ENCODE data around the gene SH2D3A.
"Not testable (repeated sequence)": the region's sequence is repeated elsewhere in the genome, so short reads cannot be mapped to it uniquely, and the experiment has no call there.

The SH2D3A gene

DNA sequence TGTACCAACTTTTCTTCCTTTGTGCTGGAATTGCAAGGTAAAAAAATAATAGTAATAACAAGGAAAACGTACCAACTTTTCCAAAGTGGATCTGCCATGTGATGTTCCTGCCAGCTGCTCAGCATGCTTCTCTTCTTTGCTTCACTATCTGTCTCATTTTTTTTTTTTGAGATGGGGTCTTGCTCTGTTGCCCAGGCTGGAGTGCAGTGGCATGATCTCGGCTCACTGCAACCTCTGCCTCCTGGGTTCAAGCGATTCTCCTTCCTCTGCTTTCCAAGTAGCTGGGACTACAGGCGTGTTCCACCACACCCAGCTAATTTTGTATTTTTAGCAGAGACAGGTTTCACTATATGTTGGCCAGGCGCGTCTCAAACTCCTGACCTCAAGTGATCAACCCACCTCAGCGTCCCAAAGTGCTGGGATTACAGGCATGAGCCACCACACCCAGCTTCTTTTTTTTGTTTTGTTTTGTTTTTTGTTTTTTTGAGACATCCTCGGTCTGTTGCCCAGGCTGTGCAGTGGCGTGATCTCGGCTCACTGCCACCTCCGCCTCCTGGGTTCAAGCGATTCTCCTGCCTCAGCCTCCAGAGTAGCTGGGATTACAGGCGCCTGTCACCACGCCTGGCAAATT lies 33.0 kb upstream of the SH2D3A start:
- H3K27me3 Mint-ChIP-seq; H3K9me3 Mint-ChIP-seq; ATAC-seq (replicated peaks); DNase-seq: not testable (repeated sequence)
- Mint-ChIP-seq H3K27ac (peak overlapping the region; percentile 78 to 96), H3K4me1 (ENCODE audit: low read depth in 2 of 2) (peaks cover 55 to 69% of the 10 kb centered on the region in 2 donors), H3K4me3 (peak overlapping the region; percentile 88 to 89), H3K36me3 (ENCODE audit: insufficient read depth) (peaks cover 29% of the 10 kb centered on the region)

DNA sequence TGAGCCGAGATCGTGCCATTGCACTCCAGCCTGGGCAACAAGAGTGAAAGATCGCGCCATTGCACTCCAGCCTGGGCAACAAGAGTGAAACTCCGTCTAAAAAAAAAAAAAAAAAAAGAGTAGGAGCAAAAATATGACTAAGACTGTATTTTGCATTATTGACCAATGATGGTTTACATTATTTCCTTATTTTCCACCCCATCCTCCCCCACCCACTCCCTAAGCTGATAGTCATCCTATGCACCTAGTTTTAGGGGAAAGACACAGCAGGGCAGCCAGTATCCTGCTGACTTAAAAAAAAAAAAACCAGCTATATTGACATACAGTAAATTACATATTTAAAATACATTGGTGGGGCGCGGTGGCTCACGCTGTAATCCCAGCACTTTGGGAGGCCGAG lies 30.4 kb upstream of the SH2D3A start:
- H3K4me1 Mint-ChIP-seq (ENCODE audit: low read depth in 2 of 2), result peaks cover 56 to 73% of the 10 kb centered on the region in 2 donors
- H3K27ac Mint-ChIP-seq, result peak overlapping the region; percentile 54 to 75
- ATAC-seq (replicated peaks) (no peak), DNase-seq (no peak)
- H3K36me3 Mint-ChIP-seq (ENCODE audit: insufficient read depth), result peaks cover 28% of the 10 kb centered on the region
- no peaks in the 10 kb centered on the region for H3K27me3 Mint-ChIP-seq
- no peak overlapping the region for H3K4me3 Mint-ChIP-seq
- H3K9me3 Mint-ChIP-seq, result no peaks in the 10 kb centered on the region

DNA sequence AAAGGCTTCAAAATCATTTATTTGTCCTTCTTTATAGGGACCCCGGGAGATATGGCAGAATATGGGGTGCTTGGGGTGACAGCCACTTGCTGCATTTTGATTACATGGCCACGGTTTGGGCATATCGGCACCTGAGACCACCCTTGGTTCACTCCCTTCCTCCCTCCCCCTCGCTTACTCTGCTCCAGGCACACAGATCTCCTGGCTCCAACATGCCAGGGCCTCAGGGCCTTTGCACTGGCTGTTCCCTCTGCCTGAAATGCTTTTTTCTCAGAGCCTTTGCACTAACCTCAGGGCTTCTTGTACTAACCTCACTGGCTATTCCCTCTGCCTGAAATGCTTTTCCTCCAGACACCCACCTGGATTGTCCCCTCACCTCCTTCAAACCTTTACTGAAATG lies 29.0 kb upstream of the SH2D3A start:
- Mint-ChIP-seq H3K36me3 (ENCODE audit: insufficient read depth) (peaks cover 25% of the 10 kb centered on the region), H3K4me3 (no peak overlapping the region), H3K27ac (peak overlapping the region; percentile 1 to 54)

DNA sequence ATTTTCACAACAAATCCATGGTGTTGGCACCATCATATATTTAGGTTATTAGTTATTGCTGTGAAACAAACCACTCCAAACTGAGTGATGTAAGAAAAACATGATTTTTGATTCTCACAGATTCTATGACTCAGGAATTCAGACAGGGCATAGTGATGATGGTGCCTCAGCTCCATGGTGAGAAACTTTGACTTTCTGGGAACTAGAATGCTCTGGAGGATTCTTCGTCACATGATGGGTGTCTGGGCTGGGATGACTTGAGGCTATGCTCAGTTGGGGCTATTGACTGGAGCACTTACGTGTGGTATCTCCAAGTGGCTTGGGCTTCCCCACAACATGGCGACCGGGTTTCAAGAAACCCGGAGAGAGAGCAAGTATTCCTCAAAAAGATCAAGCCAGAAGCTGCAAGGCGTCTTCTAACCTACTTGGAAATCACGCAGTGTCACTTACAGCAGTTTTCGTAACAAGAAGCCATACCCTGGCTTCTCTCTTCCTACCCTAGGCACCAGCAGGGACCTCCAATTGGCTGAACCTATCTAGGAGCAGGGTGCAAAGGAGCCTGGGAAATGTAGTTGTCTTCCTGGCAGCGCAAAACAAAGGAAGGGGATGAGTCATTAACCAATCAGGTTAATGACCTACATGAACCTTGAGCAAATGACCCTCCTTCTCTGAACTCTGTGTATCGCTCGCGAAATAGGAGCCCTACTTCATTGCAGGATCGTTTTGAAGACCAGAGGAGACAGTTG lies 27.6 kb upstream of the SH2D3A start:
- peaks cover 25% of the 10 kb centered on the region for H3K36me3 Mint-ChIP-seq (ENCODE audit: insufficient read depth)
- ATAC-seq (replicated peaks), result no peak

More for the DNA sequence above, 29.0 kb upstream of the SH2D3A start:
- DNase-seq (no peak), ATAC-seq (replicated peaks) (no peak)
- Mint-ChIP-seq H3K4me1 (ENCODE audit: low read depth in 2 of 2) (peaks cover 60 to 74% of the 10 kb centered on the region in 2 donors), H3K9me3 (no peaks in the 10 kb centered on the region), H3K27me3 (no peaks in the 10 kb centered on the region)

DNA sequence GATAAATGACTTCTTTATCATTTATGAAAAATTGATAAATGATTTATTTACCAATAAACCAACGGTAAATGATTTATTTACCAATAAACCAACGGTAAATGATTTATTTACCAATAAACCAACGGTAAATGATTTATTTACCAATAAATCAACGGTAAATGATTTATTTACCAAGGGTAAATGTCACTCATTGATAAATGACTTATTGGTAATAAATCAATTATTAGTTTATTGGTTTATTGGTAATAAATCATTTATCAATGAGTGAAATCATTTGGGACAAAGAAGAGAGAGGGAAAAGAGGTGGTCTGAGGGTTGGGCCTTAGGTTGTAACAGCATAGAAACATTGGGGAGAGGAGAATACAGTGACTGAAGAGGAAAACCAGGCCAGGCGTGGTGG lies 26.7 kb upstream of the SH2D3A start:
- Mint-ChIP-seq H3K9me3 (no peaks in the 10 kb centered on the region), H3K4me1 (ENCODE audit: low read depth in 2 of 2) (peaks cover 51 to 59% of the 10 kb centered on the region in 2 donors), H3K27me3 (no peaks in the 10 kb centered on the region), H3K36me3 (ENCODE audit: insufficient read depth) (peaks cover 20% of the 10 kb centered on the region), H3K27ac (peak overlapping the region; percentile 61 to 67), H3K4me3 (no peak overlapping the region)
- ATAC-seq (replicated peaks) (no peak), DNase-seq (no peak)

More for the DNA sequence above, 27.6 kb upstream of the SH2D3A start:
- no peaks in the 10 kb centered on the region for H3K9me3 Mint-ChIP-seq
- H3K4me1 Mint-ChIP-seq (ENCODE audit: low read depth in 2 of 2), result peaks cover 57 to 67% of the 10 kb centered on the region in 2 donors
- H3K27me3 Mint-ChIP-seq, result no peaks in the 10 kb centered on the region
- no peak for DNase-seq
- peak overlapping the region; percentile 61 to 67 for H3K27ac Mint-ChIP-seq
- H3K4me3 Mint-ChIP-seq, result no peak overlapping the region

DNA sequence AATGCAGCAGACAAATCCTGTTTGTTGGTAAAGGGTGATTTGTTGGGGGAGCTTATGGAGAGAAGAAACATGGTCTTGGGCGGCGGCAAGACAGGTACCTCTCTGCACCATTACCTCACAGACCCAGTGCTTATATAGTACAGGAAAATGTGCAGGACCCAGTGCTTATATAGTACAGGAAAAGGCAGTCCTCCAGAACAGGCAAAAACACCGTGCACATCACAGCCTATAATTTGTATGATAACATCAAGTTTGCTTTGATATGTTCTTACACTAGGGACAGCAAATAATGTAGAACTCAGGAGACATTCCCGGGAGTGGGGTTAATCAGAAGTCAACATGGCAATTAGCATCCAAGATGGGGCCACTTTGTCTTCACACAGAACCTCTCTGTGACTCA lies 26.2 kb upstream of the SH2D3A start:
- Mint-ChIP-seq H3K9me3 (no peaks in the 10 kb centered on the region), H3K27ac (peak overlapping the region in 1 of 2 donors; percentile 54), H3K4me1 (ENCODE audit: low read depth in 2 of 2) (peaks cover 51 to 60% of the 10 kb centered on the region in 2 donors), H3K36me3 (ENCODE audit: insufficient read depth) (peaks cover 20% of the 10 kb centered on the region), H3K4me3 (no peak overlapping the region), H3K27me3 (no peaks in the 10 kb centered on the region)
- ATAC-seq (replicated peaks) (no peak), DNase-seq (no peak)

DNA sequence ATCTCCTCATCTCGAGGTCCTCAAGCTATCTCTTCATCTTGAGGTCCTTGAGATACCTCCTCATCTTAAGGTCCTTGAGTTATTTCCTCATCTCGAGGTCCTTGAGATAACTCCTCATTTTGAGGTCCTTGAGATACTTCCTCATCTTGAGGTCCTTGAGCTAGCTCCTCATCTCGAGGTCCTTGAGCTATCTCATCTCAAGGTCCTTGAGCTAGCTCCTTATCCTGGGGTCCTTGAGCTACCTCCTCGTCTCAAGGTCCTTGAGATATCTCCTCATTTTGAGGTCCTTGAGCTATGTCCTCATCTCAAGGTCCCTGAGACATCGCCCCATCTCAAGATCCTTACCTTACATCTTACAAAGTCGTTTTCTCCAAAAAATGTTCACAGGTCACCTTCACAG lies 24.0 kb upstream of the SH2D3A start:
- peaks cover 20% of the 10 kb centered on the region for H3K36me3 Mint-ChIP-seq (ENCODE audit: insufficient read depth)
- H3K27me3 Mint-ChIP-seq, result no peaks in the 10 kb centered on the region
- no peak overlapping the region for H3K4me3 Mint-ChIP-seq
- H3K4me1 Mint-ChIP-seq (ENCODE audit: low read depth in 2 of 2), result peaks cover 45 to 55% of the 10 kb centered on the region in 2 donors
- ATAC-seq (replicated peaks) (no peak), DNase-seq (no peak)
- H3K9me3 Mint-ChIP-seq, result no peaks in the 10 kb centered on the region
- peak overlapping the region; percentile 54 to 75 for H3K27ac Mint-ChIP-seq

DNA sequence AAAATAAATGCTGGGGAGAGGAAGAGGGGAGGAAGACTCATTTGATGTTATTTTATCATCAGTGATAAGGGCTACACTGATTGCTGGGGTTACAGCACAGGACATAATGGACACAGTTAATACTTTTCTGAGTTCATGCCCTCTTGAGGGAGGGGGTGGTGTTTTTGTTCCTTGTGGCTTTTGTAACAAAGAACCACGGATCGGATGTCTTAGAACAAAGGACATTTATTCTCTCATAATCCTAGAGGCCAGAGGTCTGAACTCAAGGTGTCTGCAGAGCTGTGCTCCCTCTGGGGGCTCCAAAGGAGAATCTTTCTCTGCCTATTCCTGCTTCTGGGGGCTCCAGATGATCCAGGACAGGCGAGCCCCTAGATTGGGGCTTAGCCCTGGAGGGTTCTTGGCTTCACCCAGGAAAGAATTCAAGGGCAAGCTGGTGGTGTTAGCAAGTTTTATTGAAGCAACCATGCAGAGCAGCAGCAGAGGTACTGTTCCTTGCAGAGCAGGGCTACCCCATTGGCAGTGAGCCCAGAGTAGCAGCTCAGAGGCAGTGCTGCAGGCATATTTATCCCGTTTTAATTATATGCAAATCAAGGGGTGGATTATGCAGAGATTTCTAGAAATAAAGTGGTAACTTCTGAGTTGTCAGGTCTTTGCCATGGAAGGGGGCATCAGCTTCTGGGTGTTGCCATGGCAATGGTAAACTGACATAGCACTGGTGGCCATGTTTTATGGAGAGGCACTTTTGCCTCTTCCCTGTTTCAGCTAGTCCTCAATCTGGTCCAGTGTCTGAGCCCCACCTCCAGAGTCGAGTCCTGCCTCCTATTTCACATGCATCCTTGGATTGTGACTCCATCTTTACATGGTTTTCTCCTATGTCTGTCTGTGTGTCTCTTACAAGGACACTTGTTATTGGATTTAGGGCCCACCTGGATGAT lies 23.2 kb upstream of the SH2D3A start:
- Mint-ChIP-seq H3K9me3 (no peaks in the 10 kb centered on the region), H3K4me1 (ENCODE audit: low read depth in 2 of 2) (peaks cover 43 to 53% of the 10 kb centered on the region in 2 donors), H3K4me3 (no peak overlapping the region), H3K36me3 (ENCODE audit: insufficient read depth) (peaks cover 23% of the 10 kb centered on the region), H3K27ac (peak overlapping the region; percentile 54 to 75), H3K27me3 (no peaks in the 10 kb centered on the region)
- no peak for DNase-seq
- ATAC-seq (replicated peaks), result no peak

DNA sequence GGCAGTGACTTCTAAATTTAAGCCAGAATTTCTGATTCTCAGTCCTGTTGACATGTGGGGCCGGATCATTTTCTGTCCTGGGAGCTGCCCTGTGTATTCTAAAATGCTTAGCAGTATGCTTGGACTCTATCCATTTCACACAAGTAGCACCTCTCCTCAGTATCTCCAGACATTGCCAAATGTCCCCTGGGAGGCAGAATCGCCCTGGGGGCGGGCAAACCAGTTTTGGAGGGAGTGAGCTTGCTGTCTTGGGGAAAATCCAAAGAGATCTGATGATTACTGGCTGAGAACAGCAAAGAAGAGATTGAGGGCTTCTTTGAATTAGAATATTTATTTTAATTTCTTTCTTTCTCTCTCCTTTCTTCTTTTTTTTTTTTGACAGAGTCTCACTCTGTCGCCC lies 21.7 kb upstream of the SH2D3A start:
- no peaks in the 10 kb centered on the region for H3K27me3 Mint-ChIP-seq
- H3K27ac Mint-ChIP-seq, result peak overlapping the region; percentile 54 to 75
- peaks cover 28% of the 10 kb centered on the region for H3K36me3 Mint-ChIP-seq (ENCODE audit: insufficient read depth)
- DNase-seq, result no peak
- H3K9me3 Mint-ChIP-seq, result no peaks in the 10 kb centered on the region
- H3K4me1 Mint-ChIP-seq (ENCODE audit: low read depth in 2 of 2), result peaks cover 47 to 52% of the 10 kb centered on the region in 2 donors
- H3K4me3 Mint-ChIP-seq, result no peak overlapping the region
- no peak for ATAC-seq (replicated peaks)

DNA sequence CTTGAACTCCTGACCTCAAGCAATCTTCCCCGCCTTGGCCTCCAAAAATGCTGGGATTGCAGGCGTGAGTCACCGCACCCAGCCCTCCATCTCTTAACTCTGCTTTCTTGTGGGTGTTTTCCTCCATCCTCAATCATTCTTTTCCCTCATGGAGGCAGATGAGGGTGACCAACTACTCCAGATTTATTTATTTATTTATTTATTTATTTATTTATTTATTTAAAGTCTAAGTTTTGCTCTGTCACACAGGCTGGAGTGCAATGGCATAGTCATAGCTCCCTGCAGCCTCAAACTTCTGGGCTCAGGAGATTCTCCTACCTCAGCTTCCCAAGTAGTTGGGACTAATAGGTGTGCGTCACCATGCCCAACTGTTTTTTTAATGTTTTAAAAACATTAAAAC lies 20.2 kb upstream of the SH2D3A start:
- H3K27me3 Mint-ChIP-seq, result no peaks in the 10 kb centered on the region
- DNase-seq (no peak), ATAC-seq (replicated peaks) (no peak)
- H3K36me3 Mint-ChIP-seq (ENCODE audit: insufficient read depth), result peaks cover 31% of the 10 kb centered on the region
- H3K4me1 Mint-ChIP-seq (ENCODE audit: low read depth in 2 of 2), result peaks cover 40 to 45% of the 10 kb centered on the region in 2 donors
- peak overlapping the region in 1 of 2 donors; percentile 90 for H3K27ac Mint-ChIP-seq
- no peaks in the 10 kb centered on the region for H3K9me3 Mint-ChIP-seq
- H3K4me3 Mint-ChIP-seq, result no peak overlapping the region

DNA sequence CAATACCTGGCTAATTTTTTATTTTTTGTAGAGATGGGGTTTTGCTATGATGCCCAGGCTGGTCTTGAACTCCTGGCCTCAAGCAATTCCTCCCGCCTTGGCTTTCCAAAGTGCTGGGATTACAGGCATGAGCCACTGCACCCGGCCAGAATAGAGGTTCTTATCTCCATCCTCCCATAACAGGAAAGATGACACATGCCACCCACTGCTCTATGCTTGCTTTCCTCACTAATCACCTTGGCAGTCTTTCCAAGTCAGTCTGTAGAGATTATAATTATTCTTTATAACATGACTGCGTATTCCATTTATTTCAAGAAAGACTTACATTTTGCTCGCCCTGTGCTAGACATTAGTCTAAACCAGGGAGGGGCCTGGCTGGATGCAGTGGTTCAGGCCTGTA lies 12.0 kb upstream of the SH2D3A start:
- no peak for ATAC-seq (replicated peaks)
- Mint-ChIP-seq H3K27me3 (no peaks in the 10 kb centered on the region), H3K36me3 (ENCODE audit: insufficient read depth) (peaks cover 60% of the 10 kb centered on the region), H3K4me1 (ENCODE audit: low read depth in 2 of 2) (peaks cover 45 to 63% of the 10 kb centered on the region in 2 donors), H3K9me3 (peaks cover 0 to 7% of the 10 kb centered on the region in 2 donors), H3K27ac (peak overlapping the region; percentile 62 to 96), H3K4me3 (peak overlapping the region in 1 of 2 donors; percentile 59)
- no peak for DNase-seq

DNA sequence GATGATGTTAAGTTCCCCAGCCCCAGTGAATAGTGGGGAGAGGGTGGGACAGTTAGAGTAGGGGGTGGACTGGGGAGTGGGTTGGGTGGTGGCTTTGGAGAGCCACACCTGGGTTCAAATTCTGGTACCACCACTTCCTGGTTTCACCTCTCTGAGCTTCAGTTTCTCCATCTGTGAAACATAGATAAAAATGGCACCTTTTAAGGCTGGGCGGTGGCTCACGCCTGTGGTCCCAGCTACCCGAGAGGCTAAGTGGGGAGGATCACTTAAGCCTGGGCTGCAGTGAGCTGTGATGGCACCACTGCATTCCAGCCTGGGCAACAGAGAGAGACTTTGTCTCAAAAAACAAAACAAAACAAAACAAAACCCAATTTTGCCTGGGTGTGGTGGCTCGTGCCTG lies 11.2 kb upstream of the SH2D3A start:
- peaks cover 62% of the 10 kb centered on the region for H3K36me3 Mint-ChIP-seq (ENCODE audit: insufficient read depth)
- peaks cover 47 to 68% of the 10 kb centered on the region in 2 donors for H3K4me1 Mint-ChIP-seq (ENCODE audit: low read depth in 2 of 2)
- peaks cover 0 to 7% of the 10 kb centered on the region in 2 donors for H3K9me3 Mint-ChIP-seq
- no peaks in the 10 kb centered on the region for H3K27me3 Mint-ChIP-seq
- peak overlapping the region; percentile 88 to 96 for H3K27ac Mint-ChIP-seq
- peak overlapping the region; percentile 51 to 59 for H3K4me3 Mint-ChIP-seq
- DNase-seq (no peak), ATAC-seq (replicated peaks) (peak; percentile 45)

DNA sequence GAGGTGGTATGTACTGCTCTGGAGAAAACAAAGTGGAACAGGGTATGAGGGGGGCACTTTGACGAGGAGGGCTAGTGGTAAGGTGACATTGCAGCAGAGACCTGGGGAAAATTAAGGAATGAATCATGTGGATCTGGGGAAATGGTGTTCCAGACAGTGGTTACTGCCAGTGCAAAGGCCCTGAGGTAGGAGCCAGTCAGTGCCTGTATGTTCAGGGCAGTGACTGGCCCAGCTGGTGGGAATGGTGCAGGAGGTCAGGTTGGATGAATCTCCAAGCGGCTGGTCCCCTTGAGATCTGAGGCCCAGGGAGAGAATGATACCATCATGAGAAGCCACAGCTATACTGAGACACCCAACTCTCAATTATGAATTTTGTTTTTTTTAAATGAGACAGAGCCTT lies 10.2 kb upstream of the SH2D3A start:
- Mint-ChIP-seq H3K27ac (peak overlapping the region; percentile 88 to 96), H3K9me3 (peaks cover 0 to 7% of the 10 kb centered on the region in 2 donors), H3K4me1 (ENCODE audit: low read depth in 2 of 2) (peaks cover 46 to 65% of the 10 kb centered on the region in 2 donors), H3K4me3 (peak overlapping the region; percentile 51 to 95), H3K36me3 (ENCODE audit: insufficient read depth) (peaks cover 63% of the 10 kb centered on the region), H3K27me3 (no peaks in the 10 kb centered on the region)
- DNase-seq (no peak), ATAC-seq (replicated peaks) (no peak)
